A549 (cell line): ENCODE data around the gene ANO9. TPM values are rescaled to one million over a fixed set of nuclear protein-coding genes. Genes with fewer than 3 reads are reported as not detected.

Experiments
- ATAC-seq, 2 experiments: fragments of 200-7000 bp in 1 of 2; fragments of >200 bp in 1 of 2; cut with Nextera tagmentation in 1 of 2; cut with Tn5 transposase in 1 of 2; 3 replicates each; pipeline versions ENCODE4 v1.8.0 to v1.9.1; 2018 to 2020; ENCODE audit warnings: mild to moderate bottlenecking in 1 of 2, moderate library complexity in 1 of 2
- CTCF ChIA-PET: fragments of 300-600 bp; sonication (Branson Sonifier 250); formaldehyde crosslinking; extraction: SDS; loops from one replicate; lab custom pipeline; 2021; ENCODE audit warnings: antibody characterized with exemption, inconsistent platforms; lab: Yijun Ruan, JAX
- POLR2A ChIA-PET: fragments of 350-600 bp; formaldehyde crosslinking; extraction: SDS; loops from one replicate; lab custom pipeline; 2021; ENCODE audit warnings: antibody characterized with exemption, inconsistent platforms; lab: Yijun Ruan, JAX
- DNase-seq, 2 experiments: peaks; one replicate each; pipeline versions ENCODE4 v3.0.0 to v3.0.0-alpha.2; 2011 to 2016; ENCODE audit warnings: low read depth in 1 of 2, low spot score in 1 of 2
- FAIRE-seq: peaks from 2 replicates; lab custom pipeline; 2011; peaks lifted over from hg19 to GRCh38; lab: Jason Lieb, UNC
- H3K27ac ChIP-seq, 2 experiments: fragments of >200 bp; sonication (Bioruptor Twin); formaldehyde crosslinking; 3 replicates each; pipeline ENCODE4 v1.5.1; 2016 to 2017
- H3K4me1 ChIP-seq: fragments of >200 bp; sonication (Bioruptor Twin); formaldehyde crosslinking; 3 replicates; pipeline ENCODE4 v1.6.1; 2016
- H3K4me2 ChIP-seq: fragments of >200 bp; sonication (Bioruptor Twin); formaldehyde crosslinking; 3 replicates; pipeline ENCODE4 v1.6.1; 2016
- H3K4me3 ChIP-seq: fragments of >200 bp; sonication (Bioruptor Twin); formaldehyde crosslinking; 3 replicates; pipeline ENCODE4 v1.5.1; 2016
- H3K9me3 ChIP-seq: fragments of >200 bp; sonication (Bioruptor Twin); formaldehyde crosslinking; 3 replicates; pipeline ENCODE4 v1.6.1; 2016
- E2F6 ChIP-seq: IDR thresholded peaks from 2 replicates; pipeline ENCODE4 v1.6.1; 2012; ENCODE audit warnings: low read depth, borderline replicate concordance
- EHMT2 ChIP-seq: fragments of 200-600 bp; sonication (generic); IDR thresholded peaks from 2 replicates; pipeline ENCODE4 v1.6.1; 2016; ENCODE audit warnings: antibody characterized with exemption, low read depth, mild to moderate bottlenecking, moderate library complexity
- FOSB ChIP-seq: fragments of 250-450 bp; sonication (Bioruptor Pico); IDR thresholded peaks from 2 replicates; pipeline ENCODE4 v1.5.0; 2020; ENCODE audit warnings: mild to moderate bottlenecking, moderate library complexity
- FOSL2 ChIP-seq, 2 experiments: fragments of 450-650 bp in 1 of 2; fragments of >200 bp in 1 of 2; sonication (Bioruptor Twin) in 1 of 2; formaldehyde crosslinking; IDR thresholded peaks; 2 replicates each; pipeline versions ENCODE4 v1.5.0 to v1.6.1; 2016 to 2020; ENCODE audit warnings: mild to moderate bottlenecking in 1 of 2, moderate library complexity in 1 of 2
- GATA3 ChIP-seq: IDR thresholded peaks from 2 replicates; pipeline ENCODE4 v1.6.1; 2012; ENCODE audit warnings: borderline replicate concordance
- HDAC2 ChIP-seq: fragments of 200-600 bp; sonication (generic); IDR thresholded peaks from 2 replicates; pipeline ENCODE4 v1.6.1; 2016
- HOXA7 ChIP-seq: fragments of 250-450 bp; sonication (Bioruptor Pico); IDR thresholded peaks from 2 replicates; pipeline ENCODE4 v1.5.0; 2020; ENCODE audit warnings: mild to moderate bottlenecking, moderate library complexity
- HOXB5 ChIP-seq: fragments of 250-450 bp; sonication (Bioruptor Pico); IDR thresholded peaks from 2 replicates; pipeline ENCODE4 v1.5.0; 2020; ENCODE audit warnings: mild to moderate bottlenecking, moderate library complexity
- JUN ChIP-seq, 2 experiments: fragments of >200 bp; sonication (Bioruptor Twin); formaldehyde crosslinking; IDR thresholded peaks; 2 replicates in 1 of 2; 3 replicates in 1 of 2; pipeline ENCODE4 v1.6.1; 2016 to 2017
- JUNB ChIP-seq: fragments of >200 bp; sonication (Bioruptor Twin); formaldehyde crosslinking; IDR thresholded peaks from 2 replicates; pipeline ENCODE4 v1.6.1; 2016
- MAFK ChIP-seq: fragments of 450-650 bp; IDR thresholded peaks from 2 replicates; pipeline ENCODE4 v1.6.1; 2014; ENCODE audit not compliant: partially characterized antibody
- MAZ ChIP-seq: fragments of 150-350 bp; IDR thresholded peaks from 2 replicates; pipeline ENCODE4 v1.6.1; 2014; ENCODE audit warnings: antibody characterized with exemption, low read depth, low read length, borderline replicate concordance
- POLR2A ChIP-seq: IDR thresholded peaks from 2 replicates; pipeline ENCODE4 v1.6.1; 2012; ENCODE audit warnings: mild to moderate bottlenecking, low read length
- POLR2AphosphoS2 ChIP-seq: conservative IDR thresholded peaks from 2 replicates; pipeline ENCODE4 v1.6.1; 2012; ENCODE audit warnings: low read length, improper control_type of control experiment, inconsistent platforms
- RCOR1 ChIP-seq: fragments of 150-350 bp; IDR thresholded peaks from 2 replicates; pipeline ENCODE4 v1.6.1; 2014; ENCODE audit warnings: antibody characterized with exemption, low read length, low read depth
- REST ChIP-seq: fragments of 200-600 bp; sonication (generic); IDR thresholded peaks from 2 replicates; pipeline ENCODE4 v1.6.1; 2016; ENCODE audit warnings: antibody characterized with exemption, mild to moderate bottlenecking, moderate library complexity
- RFX5 ChIP-seq: fragments of 450-650 bp; IDR thresholded peaks from 2 replicates; pipeline ENCODE4 v1.7.1; 2014; ENCODE audit warnings: antibody characterized with exemption, mild to moderate bottlenecking, moderate library complexity
- ZC3H11A ChIP-seq: fragments of 450-650 bp; IDR thresholded peaks from 2 replicates; pipeline ENCODE4 v1.6.1; 2014; ENCODE audit warnings: antibody characterized with exemption, mild to moderate bottlenecking
- ZFP36 ChIP-seq: fragments of 450-650 bp; IDR thresholded peaks from 2 replicates; pipeline ENCODE4 v1.6.1; 2014; ENCODE audit warnings: borderline replicate concordance; ENCODE audit not compliant: partially characterized antibody
- WGBS: methylation state at CpG from one replicate; pipeline ENCODE4 v1.1.6; 2017; ENCODE audit errors: missing lambda C conversion rate; 5-methylcytosine and 5-hydroxymethylcytosine counted together
- polyA plus RNA-seq, 4 experiments: library from polyadenylated mRNA; depleted of rRNA in 3 of 4; stranded (reverse); fragments of >200 nt; fragmentation: RNase III in 1 of 4; extraction: RNeasy Plus Mini Kit Qiagen cat#74134 plus additional on column Dnase treatment in 1 of 4; gene quantifications; 2 replicates in 3 of 4; 3 replicates in 1 of 4; pipeline ENCODE4 v1.2.3, GENCODE V29; 2011 to 2017
- TF ChIP-seq, protein P1 (sequence below): fragments of 450-650 bp; IDR thresholded peaks from 2 replicates; pipeline ENCODE4 v1.6.1; 2014; ENCODE audit warnings: antibody characterized with exemption
- TF ChIP-seq, protein P2 (sequence below): IDR thresholded peaks from 2 replicates; pipeline ENCODE4 v1.6.1; 2012
- TF ChIP-seq, protein P3 (sequence below): fragments of 250-450 bp; sonication (Bioruptor Pico); IDR thresholded peaks from 2 replicates; pipeline ENCODE4 v1.5.0; 2021; ENCODE audit warnings: mild to moderate bottlenecking, moderate library complexity, borderline replicate concordance
- TF ChIP-seq, protein P4 (sequence below): IDR thresholded peaks from 2 replicates; pipeline ENCODE4 v1.6.1; 2012

Gene ANO9
- polyA plus RNA-seq, 2 of the 4 experiments (the other 2 are of a cell fraction): 0.50 to 0.66 TPM

- TF ChIP-seq, protein P1, sequence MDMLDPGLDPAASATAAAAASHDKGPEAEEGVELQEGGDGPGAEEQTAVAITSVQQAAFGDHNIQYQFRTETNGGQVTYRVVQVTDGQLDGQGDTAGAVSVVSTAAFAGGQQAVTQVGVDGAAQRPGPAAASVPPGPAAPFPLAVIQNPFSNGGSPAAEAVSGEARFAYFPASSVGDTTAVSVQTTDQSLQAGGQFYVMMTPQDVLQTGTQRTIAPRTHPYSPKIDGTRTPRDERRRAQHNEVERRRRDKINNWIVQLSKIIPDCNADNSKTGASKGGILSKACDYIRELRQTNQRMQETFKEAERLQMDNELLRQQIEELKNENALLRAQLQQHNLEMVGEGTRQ: no peak
- TF ChIP-seq, protein P2, sequence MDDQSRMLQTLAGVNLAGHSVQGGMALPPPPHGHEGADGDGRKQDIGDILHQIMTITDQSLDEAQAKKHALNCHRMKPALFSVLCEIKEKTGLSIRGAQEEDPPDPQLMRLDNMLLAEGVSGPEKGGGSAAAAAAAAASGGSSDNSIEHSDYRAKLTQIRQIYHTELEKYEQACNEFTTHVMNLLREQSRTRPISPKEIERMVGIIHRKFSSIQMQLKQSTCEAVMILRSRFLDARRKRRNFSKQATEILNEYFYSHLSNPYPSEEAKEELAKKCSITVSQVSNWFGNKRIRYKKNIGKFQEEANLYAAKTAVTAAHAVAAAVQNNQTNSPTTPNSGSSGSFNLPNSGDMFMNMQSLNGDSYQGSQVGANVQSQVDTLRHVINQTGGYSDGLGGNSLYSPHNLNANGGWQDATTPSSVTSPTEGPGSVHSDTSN: no peak
- TF ChIP-seq ZFP36 (no peak), POLR2AphosphoS2 (no peak), RFX5 (no peak), HOXA7 (CRISPR knock-in tag) (no peak), MAFK (no peak), FOSB (CRISPR knock-in tag) (no peak), HDAC2 (no peak), JUNB (0 out of 2 replicates have a peak, but pooled peaks have one; percentile 18), ZC3H11A (no peak), JUN (IDR thresholded peaks at IDR 0.05) (peak; percentile 74 to 77), REST (no peak), RCOR1 (no peak)
- TF ChIP-seq, protein P3, sequence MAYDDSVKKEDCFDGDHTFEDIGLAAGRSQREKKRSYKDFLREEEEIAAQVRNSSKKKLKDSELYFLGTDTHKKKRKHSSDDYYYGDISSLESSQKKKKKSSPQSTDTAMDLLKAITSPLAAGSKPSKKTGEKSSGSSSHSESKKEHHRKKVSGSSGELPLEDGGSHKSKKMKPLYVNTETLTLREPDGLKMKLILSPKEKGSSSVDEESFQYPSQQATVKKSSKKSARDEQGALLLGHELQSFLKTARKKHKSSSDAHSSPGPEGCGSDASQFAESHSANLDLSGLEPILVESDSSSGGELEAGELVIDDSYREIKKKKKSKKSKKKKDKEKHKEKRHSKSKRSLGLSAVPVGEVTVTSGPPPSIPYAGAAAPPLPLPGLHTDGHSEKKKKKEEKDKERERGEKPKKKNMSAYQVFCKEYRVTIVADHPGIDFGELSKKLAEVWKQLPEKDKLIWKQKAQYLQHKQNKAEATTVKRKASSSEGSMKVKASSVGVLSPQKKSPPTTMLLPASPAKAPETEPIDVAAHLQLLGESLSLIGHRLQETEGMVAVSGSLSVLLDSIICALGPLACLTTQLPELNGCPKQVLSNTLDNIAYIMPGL (CRISPR knock-in tag): no peak
Observed at GRCh38 chr11:394034-394857, 47.6 kb downstream of the ANO9 start, which contains the start of gene PKP3 (continued).

DNA sequence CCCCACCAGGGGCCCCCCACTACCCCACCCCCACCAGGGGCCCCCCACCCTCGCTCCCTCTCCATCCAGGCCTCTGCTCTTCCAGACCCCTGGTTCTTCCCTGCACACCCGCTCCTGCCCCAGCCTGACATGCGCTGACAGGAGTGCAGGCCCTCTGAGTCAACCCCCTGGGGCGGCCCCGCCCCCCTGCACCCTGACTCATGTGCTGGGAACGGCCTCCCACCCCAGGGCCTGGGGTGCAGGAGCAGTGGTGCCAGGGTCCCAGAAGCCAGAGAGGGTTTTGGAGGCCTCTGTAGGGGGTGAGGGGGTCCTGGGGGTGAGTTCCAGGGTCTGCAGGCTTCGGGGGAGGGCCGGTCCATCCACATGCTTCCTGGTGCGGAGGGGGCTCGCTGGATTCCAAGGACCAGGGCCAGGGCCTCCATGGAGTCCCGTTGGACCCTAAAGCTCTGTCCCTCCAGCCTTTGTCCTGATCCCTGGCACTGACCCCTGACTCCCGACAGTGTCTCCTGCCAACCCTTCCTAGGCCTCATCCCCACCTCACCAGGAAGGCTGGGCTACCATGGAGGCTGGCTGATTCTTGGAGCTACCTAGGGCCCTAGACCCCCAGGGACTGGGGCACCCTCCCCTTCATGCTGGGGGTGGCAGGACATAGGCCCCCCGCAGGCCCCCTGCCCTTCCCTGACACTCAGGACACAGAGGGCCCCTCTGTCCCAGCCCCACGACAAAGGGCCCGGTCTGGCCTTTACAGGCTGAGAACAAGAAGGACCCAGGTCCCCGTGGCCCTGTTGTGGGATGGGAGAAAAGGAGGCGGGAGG, 48.4 kb downstream of the ANO9 start:
- WGBS: 21% methylated on average over 5 of the region's 17 CpGs
- CTCF ChIA-PET: interaction anchor here (0.9 to 1.9 kb wide), 7 partner anchors 13 to 126 kb away, joined by 3 to 10 read pairs (median 4); no protein-coding TSS in a partner anchor
- FAIRE-seq: no peak
- Histone ChIP-seq H3K27ac (peak overlapping the region; percentile 98 to 99), H3K4me2 (peak overlapping the region; percentile 95), H3K9me3 (no peaks in the 10 kb centered on the region), H3K4me1 (peaks cover 37% of the 10 kb centered on the region), H3K4me3 (peak overlapping the region; percentile 64)
- POLR2A ChIA-PET: interaction anchor here (0.9 to 3.1 kb wide), 2 partner anchors 14 to 54 kb away, joined by 4 to 18 read pairs; no protein-coding TSS in a partner anchor
- peak; percentile 59 to 77 for ATAC-seq
- no peak for TF ChIP-seq HOXB5
- TF ChIP-seq EHMT2: no peak
- TF ChIP-seq FOSL2 (IDR thresholded peaks at IDR 0.05): peak; percentile 60
- TF ChIP-seq FOSL2 (CRISPR knock-in tag; IDR thresholded peaks at IDR 0.05): peak; percentile 92
- TF ChIP-seq E2F6: 0 out of 2 replicates have a peak, but pooled peaks have one; percentile 3
- TF ChIP-seq, protein P4, sequence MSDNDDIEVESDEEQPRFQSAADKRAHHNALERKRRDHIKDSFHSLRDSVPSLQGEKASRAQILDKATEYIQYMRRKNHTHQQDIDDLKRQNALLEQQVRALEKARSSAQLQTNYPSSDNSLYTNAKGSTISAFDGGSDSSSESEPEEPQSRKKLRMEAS: peak; percentile 47
- TF ChIP-seq GATA3: 0 out of 2 replicates have a peak, but pooled peaks have one; percentile 35
- TF ChIP-seq POLR2A: peak; percentile 38
- TF ChIP-seq MAZ: no peak
- peak; percentile 77 to 97 for DNase-seq
